GM10248 (cell line): ENCODE results near the gene NOD2.

ENCODE experiments used
- CTCF ChIA-PET: fragments of 300-600 bp; sonication (Branson Sonifier 250); formaldehyde crosslinking; extraction: SDS; loops from one replicate; lab custom pipeline; 2021; ENCODE audit warnings: antibody characterized with exemption; lab: Yijun Ruan, JAX
- POLR2A ChIA-PET: fragments of 350-650 bp; sonication (Branson Sonifier 250); formaldehyde crosslinking; extraction: SDS; loops from one replicate; lab custom pipeline; 2020; ENCODE audit warnings: antibody characterized with exemption; lab: Yijun Ruan, JAX
- DNase-seq: peaks from one replicate; pipeline ENCODE4 v3.0.0; 2012; ENCODE audit errors: extremely low spot score
- TF ChIP-seq, protein P1 (sequence below): IDR thresholded peaks from 2 replicates; pipeline ENCODE4 v1.5.1; 2012; ENCODE audit warnings: mild to moderate bottlenecking, low read depth; ENCODE audit errors: extremely low read depth, missing control alignments, control extremely low read depth

NOD2 gene

DNA sequence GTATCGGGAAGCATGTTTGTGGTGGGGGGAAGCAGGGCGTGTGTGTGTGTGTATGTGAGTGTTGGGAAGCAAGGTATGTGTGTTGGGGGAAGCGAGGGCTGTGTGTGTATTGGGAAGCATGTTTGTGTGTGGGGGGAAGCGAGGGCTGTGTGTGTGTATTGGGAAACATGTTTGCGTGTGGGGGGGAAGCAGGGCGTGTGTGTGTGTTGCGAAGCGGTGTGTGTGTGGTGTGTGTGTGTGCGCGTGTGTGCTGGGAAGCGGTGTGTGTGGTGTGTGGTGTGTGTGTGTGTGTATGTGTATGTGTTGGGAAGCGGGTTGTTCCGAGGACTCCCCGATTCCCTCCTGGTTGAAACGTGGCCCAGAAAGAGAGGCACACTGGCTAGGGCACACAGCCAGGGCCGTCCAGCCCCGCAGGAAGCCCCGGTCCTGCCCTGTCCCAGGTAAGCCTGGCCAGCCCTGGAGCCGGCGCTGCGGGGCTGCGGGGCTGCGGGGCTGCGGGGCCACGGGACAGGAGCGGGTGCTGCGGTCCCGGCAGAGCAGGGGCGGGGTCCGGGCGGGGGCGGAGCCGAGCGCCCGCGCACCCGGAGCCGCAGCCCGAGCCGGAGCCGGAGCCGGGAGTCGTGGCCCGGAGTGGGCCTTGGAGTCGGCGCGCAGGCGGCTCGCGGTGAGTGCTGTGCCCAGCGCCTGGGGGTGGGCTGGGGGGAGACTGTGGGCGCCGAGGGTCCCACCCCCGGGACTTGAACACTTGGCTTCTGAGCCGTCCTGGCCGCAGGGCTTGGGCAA is at the start of gene NOD2:
Gene NOD2, plus strand, starts transcription at position 608 of the 783 bp plus-strand sequence. CDS start 5,890 bp downstream, outside the sequence.
- TF ChIP-seq, protein P1, sequence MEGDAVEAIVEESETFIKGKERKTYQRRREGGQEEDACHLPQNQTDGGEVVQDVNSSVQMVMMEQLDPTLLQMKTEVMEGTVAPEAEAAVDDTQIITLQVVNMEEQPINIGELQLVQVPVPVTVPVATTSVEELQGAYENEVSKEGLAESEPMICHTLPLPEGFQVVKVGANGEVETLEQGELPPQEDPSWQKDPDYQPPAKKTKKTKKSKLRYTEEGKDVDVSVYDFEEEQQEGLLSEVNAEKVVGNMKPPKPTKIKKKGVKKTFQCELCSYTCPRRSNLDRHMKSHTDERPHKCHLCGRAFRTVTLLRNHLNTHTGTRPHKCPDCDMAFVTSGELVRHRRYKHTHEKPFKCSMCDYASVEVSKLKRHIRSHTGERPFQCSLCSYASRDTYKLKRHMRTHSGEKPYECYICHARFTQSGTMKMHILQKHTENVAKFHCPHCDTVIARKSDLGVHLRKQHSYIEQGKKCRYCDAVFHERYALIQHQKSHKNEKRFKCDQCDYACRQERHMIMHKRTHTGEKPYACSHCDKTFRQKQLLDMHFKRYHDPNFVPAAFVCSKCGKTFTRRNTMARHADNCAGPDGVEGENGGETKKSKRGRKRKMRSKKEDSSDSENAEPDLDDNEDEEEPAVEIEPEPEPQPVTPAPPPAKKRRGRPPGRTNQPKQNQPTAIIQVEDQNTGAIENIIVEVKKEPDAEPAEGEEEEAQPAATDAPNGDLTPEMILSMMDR = no peak
- CTCF ChIA-PET = no interaction called here
- POLR2A ChIA-PET = no interaction called here
- DNase-seq = peak; percentile 73

- no peak for DNase-seq
- CTCF ChIA-PET = interaction anchor here (1.1 kb wide), 1 partner anchor 14 kb away, joined by 3 read pairs; no protein-coding TSS in a partner anchor
- TF ChIP-seq, protein P1 = no peak
- POLR2A ChIA-PET = no interaction called here
Observed at GRCh38 chr16:50644245-50644644, 49.2 kb upstream of the NOD2 start.

GRCh38 chr16:50644729-50645128 is 48.7 kb upstream of the NOD2 start:
- ChIA-PET CTCF (interaction anchor here (0.7 to 1.3 kb wide), 5 partner anchors 14 to 318 kb away, joined by 3 to 5 read pairs (median 3); no protein-coding TSS in a partner anchor), POLR2A (no interaction called here)
- DNase-seq = peak; percentile 65
- TF ChIP-seq, protein P1 = peak; percentile 47

- DNase-seq = no peak
- ChIA-PET POLR2A (no interaction called here), CTCF (interaction anchor here (1.1 to 1.3 kb wide), 4 partner anchors 13 to 319 kb away, joined by 3 to 5 read pairs (median 3); no protein-coding TSS in a partner anchor)
- TF ChIP-seq, protein P1 = no peak
Observed at GRCh38 chr16:50645563-50646220, 47.7 kb upstream of the NOD2 start.

DNA sequence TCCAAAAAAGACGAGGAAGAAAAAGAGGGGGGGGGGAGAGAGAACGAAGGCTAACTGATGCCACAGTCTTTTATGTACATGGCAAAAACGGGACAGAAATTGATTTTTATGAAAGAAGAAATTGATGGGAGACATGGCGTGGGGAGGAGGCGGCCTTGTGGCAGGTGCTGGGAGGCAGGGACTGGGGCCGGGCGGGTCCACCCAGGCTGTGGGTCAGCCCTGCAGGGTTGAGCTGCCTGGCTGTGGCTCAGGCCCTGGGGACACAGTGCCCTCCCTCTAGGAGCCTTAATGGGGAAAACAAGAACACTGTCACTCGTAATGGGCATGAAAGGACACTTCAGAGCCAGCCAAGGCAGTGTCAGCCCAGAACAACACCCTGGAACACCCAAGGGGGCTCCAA is 47.1 kb upstream of the NOD2 start:
- CTCF ChIA-PET = interaction anchor here (1.0 kb wide), 1 partner anchor 19 kb away, joined by 3 read pairs; no protein-coding TSS in a partner anchor

DNA sequence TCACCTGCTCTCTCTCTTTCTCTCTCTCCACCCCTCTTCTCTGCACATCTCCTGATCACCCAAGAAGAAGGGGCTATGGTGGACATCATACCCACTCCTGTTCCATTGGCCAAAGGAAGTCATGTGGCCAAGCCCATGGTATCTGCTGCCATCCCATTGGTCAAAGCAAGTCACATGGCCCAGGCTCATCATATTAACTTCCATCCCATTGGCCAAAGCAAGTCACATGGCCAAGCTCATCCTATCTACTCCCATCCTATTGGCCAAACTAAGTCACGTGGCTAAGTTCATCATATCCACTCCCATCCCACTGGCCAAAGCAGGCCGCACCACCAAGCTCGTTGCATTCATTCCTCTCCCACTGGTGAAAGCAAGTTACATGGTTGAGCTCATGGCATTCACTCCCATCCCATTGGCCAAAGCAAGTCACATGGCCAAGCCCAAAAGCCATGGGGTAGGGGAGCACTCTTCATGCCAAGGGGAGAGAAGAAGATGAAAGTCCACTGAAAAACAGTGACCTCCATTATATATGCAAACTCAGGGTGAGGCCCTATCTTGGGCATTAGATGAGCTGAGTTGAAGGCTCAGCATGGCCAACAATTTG is 41.5 kb upstream of the NOD2 start:
- TF ChIP-seq, protein P1 = no peak
- DNase-seq = no peak
- CTCF ChIA-PET = interaction anchor here (1.1 to 8.4 kb wide), 4 partner anchors 10 to 25 kb away, joined by 3 to 83 read pairs (median 4); no protein-coding TSS in a partner anchor
- POLR2A ChIA-PET = no interaction called here

More for the DNA sequence above, 47.1 kb upstream of the NOD2 start:
- TF ChIP-seq, protein P1 = no peak
- no peak for DNase-seq
- POLR2A ChIA-PET = no interaction called here
